CD4-positive, alpha-beta T cell treated with Interleukin-17A for 1 hour (primary cell): ENCODE results near the gene RBFA.
"Not testable (repeated sequence)": the region's sequence is repeated elsewhere in the genome, so short reads cannot be mapped to it uniquely, and the experiment has no call there.

Experiments
- DNase-seq: peaks from one replicate; pipeline ENCODE4 v3.0.0-alpha.2; 2020

The RBFA gene, protein sequence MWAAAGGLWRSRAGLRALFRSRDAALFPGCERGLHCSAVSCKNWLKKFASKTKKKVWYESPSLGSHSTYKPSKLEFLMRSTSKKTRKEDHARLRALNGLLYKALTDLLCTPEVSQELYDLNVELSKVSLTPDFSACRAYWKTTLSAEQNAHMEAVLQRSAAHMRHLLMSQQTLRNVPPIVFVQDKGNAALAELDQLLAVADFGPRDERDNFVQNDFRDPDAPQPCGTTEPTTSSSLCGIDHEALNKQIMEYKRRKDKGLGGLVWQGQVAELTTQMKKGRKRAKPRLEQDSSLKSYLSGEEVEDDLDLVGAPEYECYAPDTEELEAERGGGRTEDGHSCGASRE

DNA sequence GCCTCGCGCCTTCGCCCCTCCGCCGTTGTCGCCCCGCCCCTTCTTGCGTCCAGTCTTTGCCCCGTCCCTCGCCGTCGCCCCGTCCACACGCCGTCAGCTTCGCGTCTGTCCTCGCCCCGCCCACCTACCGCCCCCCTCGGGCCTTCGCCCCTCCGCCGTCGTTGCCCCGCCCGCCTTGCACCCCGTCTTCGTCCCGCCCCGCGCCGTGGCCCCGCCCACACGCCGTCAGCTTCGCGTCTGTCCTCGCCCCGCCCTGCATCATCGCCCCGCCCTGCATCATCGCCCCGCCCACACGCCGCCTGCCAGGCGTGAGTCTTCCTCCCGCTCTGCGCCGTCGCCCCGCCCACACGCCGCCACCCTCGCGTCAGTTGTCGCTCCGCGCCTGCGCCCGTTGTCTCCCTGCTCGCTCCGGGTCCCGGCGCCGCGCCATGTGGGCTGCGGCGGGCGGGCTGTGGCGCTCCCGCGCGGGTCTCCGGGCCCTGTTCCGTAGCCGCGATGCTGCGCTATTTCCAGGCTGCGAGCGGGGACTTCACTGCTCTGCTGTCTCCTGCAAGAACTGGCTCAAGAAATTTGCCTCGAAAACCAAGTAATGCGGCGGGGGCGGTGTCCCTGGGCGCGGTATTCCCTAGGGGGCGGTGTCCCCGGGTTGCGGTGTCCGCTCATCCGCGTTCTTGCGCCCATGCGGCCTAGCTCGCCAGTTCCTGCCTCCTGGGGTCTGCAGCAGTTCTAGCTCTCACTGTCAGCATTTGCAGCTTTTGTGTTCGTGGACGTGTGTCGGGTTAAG lies at the start of gene RBFA:
Gene RBFA, plus strand, starts transcription at position 367 of the 784 bp plus-strand sequence. Its CDS starts 62 bp downstream, at position 429.
- peak; percentile 99 for DNase-seq

DNA sequence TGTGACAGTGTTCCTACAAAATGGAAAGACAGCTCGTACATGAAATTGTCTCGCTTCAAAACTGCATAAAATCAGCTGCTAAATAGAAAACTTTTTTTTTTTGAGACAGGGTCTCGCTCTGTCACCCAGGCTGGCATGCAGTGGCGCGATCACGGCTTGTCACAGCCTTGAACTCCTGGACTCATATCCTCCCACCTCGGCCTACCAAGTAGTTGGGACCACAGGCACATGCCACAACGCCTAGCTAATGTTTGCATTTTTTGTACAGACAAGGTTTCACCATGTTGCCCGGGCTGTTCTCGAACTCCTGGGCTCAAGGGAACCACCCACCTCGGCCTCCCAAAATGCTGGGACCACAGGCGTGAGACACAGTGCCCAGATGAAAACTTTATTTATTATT lies 49.1 kb upstream of the RBFA start:
- DNase-seq: no peak

DNA sequence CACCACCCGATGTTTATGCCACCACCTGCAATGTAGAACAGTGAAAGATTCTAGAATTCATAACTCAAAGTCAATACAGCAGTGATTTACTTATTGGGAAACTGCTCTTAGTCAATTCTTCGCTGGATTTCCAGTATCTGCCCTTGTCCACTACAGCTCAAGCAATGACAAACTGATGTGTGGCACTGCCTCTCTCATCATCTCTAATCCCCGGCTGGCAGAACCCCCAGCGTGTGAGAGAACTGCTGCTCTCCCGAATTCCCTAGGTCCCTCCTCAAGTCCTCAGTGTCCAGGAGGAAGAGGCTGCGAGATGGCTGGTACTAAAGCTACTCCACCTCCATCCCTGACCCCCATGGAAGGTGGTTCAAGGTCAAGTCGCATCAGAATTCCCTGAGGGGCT lies 47.5 kb upstream of the RBFA start:
- no peak for DNase-seq

DNA sequence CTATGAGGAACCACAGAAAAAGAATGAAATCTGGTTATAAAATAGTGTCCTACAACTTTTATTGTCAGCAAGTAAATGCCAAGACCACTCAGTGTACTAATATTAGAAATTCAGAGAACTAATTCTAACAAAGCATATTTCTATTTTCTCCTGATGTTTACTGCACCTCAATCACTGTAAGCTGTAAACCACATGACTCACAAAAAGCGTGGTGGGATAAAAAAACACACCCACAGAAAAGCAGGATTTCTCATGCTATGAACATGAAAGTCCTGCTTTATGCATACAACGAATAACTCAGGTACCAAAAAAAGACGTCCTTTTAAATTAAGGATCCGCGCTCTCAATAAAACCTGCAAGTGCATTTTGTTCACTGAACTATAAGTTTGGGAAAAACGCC lies 46.7 kb upstream of the RBFA start:
- DNase-seq: no peak

DNA sequence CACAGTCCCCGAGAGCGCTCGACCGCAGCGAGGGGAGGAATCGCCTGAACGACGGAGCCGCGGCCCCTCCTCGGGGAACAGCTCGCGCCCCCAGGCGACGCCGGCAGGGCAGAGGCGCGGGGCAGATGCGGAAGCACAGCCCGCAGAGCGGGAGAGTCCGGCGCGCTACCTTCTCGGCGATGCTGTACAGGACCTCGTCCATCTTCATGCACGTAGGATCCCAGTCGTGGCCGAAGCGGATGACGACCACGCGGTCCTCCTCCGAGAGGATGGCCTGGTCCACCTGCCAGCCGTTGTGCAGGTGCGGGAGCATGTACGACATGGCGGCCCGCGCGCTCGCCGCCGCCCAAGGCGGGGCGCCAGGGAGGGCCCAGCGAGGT lies 46.2 kb upstream of the RBFA start:
- peak; percentile 61 for DNase-seq

DNA sequence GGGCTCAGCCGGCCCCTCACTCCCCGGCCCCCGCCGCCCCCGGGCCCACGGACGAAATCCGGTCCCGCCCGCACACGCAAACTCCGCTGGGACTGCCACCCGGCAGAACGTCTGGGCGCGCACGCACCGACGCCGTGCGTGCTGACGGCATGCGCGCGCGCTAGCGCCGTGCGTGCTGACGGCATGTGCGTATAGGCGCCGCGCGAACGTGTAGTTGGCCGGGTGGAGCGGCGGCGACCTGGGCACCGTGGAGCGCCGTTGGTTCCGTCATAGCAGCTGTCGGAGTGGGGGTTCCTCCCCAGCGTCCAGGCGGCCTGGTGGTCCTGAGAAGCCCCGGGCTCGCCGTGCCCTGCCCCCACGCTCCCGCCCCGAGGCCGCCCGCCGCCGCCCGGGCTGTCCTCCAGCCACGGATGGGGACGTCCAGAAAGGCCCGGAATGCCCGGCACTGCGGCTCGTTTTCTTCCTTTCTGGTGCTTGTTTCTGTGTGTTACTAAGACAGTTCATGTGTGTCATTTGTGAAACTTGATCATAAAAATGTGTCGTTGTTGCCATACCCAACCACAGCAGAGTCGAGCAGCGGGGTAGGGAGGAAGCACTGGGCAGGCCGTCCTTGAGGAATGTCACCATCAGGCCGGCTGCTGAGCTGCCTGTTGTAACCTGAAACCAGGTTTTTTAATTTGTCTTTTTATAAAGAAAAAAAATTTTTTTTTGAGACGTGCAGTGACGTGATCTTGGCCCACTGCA lies 45.6 kb upstream of the RBFA start, which contains the start of gene TXNL4A:
Gene TXNL4A, minus strand, starts transcription at position 113 of the 744 bp plus-strand sequence. CDS start 171 bp downstream, outside the sequence.
- DNase-seq: peak; percentile 83

DNA sequence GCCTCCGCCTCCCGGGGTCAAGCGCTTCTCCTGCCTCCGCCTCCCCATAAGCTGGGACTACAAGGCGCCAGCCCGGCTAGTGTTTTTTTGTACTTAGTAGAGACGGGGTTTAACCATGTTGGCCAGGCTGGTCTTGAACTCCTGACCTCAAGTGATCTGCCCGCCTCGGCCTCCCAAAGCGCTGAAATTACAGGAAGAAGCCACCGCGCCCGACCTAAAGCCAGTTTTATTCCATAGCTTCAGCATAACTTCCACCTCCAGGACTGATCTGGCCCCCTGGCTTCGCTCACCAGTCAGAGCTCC lies 45.1 kb upstream of the RBFA start:
- peak; percentile 13 for DNase-seq

DNA sequence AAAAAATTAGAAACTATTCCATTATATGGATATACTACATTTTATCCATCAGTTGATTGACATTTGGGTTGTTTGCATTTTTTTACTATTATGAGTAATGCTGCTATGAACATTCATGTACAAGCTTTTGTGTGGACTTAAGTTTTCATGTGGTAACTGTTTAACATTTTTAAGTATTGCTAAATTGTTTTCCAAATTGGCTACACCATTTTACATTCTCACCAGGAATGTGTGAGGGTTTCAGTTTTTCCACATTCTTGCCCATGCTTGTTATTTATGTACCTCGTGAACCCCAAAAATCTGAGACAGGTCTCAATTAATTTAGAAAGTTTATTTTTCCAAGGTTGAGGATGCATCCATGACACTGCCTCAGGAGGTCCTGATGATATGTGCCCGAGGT lies 42.7 kb upstream of the RBFA start:
- DNase-seq: no peak

DNA sequence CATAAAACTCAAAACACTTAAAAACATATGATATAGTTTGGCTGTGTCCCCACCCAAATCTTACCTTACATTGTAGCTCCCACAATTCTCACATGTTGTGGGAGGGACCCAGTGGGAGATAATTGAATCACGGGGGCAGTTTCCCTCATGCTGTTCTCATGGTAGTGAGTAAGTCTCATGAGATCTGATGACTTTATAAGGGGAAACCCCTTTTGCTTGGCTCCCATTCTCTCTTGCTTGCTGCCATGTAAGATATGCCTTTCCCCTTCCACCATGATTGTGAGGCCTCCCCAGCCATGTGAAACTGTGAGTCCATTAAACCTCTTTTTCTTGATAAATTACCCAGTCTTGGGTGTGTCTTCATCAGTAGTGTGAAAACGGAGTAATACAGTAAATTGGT lies 34.5 kb upstream of the RBFA start:
- not testable (repeated sequence) for DNase-seq

DNA sequence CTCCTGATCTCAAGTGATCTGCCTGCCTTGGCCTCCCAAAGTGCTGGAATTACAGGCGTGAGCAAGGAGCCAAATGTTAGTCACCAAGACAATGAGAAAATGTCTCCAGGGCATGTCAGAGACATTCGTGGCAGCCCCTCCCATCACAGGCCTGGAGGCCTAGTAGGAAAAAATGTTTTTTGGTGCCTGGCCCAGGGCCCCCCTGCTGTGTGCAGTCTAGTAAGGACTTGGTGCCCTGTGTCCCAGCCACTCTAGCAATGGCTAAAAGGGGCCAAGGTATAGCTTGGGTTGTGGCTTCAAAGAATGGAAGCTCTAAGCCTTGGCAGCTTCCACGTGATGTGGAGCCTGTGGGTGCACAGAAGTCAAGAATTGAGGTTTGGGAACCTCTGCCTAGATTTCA lies 33.4 kb upstream of the RBFA start:
- no peak for DNase-seq

DNA sequence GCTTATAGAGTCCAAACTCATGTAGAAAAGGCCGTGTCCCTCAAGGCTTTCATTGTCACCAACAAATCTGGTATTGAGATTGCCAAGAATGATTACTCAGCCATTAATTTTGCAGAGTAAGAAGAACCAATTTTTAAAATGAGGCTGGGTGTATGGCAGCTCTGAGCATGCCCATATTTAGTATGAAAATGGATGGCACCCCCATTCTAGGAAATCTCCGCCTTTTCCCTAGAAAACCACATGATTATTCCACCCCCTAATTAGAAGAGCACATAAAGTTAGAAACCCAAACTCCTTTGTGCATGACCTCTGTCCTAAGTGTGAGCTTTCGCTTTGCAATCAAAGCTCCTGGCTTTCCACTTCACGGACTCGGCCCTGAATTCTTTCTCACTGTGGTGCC lies 31.8 kb upstream of the RBFA start:
- no peak for DNase-seq

DNA sequence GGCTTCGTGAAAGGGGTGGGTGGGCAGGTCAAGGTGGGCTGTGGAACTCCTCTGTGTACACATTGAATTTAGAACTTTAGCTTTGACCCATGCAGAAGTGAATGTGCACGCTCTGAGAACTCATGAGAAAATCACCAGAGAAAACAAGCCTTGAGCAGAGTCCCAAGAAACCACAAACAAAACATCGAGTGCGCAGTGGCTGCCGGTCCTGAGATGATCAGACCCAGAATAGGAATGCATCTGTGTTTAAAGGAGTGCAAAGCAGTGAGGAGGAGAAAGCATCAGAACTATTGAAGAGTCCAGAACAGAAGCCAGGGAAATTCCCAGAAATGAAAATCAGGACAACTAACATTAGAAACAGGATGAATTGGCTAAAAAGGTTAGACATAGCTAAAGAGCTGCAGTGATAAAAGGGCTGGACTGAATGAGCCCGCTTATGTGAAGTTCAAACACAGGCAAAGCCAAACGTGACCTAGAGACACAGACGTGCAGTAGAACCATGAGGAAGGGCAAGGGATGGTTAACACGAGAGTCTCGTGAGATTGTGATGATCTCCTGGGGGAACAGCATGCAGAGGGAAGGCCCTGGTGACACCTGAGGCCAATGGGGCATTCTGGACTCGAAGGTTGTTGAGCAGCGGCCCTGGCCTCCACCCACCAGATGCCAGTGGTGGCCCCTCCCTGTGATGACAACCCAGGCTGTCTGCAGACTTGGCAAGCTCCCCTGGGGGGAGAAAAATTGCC lies 29.5 kb upstream of the RBFA start:
- no peak for DNase-seq

DNA sequence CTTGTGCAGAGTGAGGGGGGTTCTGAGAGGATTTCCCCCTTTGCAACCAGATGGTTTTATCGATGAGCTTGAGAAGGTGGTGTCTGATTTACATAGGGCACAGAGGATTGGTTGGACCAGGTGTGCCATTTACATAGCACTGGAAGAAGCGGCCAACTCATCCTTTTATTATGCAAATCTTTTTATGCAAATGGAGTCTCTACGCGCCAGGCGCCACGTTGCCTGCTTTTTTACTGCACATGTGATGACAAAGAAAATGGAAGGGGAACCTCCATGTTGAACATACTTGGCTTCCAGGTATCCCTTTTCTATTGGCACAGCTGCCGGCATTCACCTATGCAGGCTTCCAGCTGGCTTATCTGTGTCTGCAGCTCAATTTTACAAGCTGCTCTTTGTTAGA lies 27.5 kb upstream of the RBFA start:
- no peak for DNase-seq

DNA sequence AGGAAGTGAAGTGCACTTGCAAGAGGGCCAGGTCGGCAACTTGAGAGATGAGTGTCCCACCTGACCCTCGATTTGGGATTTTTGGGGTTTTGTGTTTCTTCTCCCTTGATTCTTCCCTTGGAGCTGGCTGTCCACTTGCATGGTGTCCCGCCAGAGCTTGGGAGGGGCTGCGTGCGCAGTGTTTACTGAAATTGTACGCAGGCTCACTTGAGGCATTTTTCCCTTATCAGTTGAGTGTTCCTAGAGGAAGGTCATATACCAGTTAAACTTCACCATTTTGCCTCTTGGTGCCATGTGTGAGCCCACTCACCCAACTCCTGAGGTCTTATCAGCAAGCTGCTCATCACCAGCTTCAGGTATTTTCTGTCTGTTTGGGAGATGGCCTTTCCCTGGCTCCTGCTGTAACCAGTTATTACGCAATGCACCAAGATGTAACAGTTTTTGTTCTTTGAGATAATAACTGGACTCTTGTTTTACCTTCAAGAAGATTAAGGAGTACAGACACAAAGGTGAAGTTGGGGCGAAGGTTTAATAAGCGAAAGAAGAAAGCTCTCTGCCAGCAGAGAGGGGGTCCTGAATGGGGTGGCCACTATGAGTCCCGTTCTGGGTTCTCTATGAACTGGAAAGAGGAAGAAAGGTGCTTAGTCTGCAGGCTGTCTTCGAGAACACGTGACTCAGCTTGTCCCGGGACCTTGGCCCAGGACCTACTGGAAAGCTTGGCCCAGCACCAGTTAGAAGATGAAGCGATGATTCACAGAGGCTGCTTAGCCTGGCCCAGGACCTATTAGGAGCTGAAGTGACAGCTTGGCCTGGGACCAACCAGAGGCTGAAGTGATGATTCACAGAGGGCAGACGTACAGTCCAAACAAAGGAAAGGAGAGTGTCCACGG lies 24.3 kb upstream of the RBFA start:
- no peak for DNase-seq

DNA sequence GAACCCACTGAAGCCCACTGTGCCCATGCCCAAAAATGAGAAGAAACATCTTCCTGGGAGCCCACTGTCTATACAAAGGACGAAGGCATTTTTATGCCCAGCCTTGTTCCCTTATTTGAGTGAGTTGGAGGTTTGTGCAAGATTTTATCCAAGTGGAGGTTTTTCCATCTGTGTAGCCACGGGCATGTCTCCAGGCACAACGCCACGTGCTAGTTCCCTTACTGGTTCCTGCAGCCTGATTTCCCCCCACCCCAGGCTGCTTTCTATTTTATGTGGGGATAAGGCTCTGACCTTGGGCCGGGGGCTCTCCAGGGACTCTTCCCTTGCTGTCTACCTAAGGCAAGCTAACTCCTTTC lies 23.7 kb upstream of the RBFA start:
- no peak for DNase-seq

DNA sequence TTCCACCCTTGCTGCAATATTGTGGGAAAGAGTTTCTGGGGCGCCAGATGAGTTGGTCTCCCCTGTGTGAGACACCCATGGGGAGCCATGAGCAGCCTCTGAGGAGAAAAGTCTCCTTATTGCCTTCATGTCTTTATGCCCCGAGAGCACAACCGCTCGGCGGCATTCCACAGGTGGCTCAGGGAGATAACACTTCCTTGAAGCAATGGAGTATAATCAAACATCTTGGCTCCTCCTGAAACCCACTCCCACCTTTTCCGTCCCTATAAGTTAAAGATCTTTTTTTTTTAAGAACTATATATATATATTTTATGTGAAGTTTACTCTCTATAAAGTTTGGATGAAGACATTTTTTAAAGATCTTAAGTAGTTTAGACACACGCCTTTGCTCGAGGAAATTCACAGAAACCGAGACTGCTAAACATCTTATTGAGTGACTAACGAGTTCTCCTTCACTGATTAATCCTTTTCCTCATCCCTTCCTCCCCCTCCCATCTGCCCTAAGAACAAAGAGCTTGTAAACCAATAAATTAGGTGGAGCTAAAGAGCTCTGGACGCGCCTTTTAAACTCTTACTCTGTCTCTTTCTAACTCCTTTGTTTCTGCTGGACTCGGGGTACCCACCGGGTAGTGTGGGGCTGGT lies 22.6 kb upstream of the RBFA start:
- DNase-seq: not testable (repeated sequence)

DNA sequence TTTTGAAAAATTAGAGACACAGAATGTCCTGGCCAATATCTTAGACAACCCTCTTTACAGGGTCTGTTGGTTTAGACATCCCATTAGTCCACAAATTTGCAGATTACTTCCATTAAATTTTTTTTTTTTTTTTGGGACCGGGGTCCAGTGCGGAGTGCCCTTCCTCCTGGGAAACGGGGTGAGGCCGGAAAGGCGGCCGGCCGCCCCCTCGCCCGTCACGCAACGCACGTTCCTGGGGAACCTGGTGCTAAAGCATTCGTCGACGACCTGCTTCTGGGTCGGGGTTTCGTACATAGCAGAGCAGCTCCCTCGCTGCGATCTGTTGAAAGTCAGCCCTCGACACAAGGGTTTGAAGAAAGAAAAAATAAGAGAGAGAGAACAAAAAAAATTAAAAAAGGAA lies 21.5 kb upstream of the RBFA start:
- DNase-seq: no peak

DNA sequence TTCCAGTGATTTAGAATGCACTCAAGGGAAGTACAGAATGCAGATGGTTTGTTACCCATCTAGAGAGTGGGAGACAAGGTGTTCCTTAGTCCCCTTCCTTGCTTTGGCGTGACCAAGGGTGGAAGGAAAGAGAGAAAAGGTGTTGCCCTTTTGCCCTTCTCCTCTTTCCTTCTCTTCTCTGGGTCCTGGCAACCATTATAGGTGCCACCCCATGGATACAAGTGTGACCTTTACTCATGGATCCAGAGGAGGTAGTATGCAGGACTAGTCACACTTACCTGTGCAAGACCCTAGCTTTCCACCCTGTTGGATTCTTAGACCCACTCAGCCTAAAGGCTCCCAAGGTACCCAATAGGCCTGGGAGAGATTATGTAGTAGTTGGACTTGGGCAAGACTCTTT lies 11.6 kb upstream of the RBFA start:
- peak; percentile 30 for DNase-seq

DNA sequence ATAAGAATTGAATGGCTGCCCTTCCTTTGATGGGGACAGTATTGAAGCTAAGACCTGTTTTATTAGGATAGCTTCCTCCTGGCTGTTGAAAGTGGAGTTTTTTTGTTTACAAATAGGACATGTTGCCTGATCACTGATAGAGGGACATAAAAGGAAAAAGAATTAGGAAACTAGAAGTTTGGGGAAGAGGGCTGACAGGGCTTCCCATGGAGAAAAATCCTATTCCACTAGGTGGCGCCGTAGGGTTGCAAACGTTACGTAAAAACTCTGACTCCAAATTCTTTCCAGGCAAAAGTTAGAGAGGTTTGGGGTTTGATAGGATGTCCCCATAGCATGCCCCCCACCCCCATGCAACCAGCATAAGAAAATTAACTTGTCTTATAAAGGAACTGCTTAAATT lies 11.1 kb upstream of the RBFA start:
- DNase-seq: no peak

DNA sequence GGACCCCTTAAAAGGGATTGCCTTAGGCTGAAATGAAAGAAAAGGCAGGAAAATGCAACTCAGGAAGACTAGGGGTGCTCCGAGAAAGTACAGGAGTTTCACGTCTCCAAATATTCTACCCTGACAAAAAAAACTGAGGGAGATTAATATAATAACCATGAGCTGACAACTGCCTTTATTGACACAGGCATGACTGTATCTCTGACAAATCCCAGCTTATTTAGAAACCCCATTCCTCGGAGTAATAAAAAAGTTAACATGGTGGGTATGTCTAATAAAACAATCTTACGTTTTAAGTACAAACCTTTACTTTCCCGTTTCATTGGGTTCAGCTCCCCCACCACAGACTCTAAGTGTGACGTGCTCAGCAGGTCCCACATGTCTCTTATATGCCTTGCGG lies 7.9 kb upstream of the RBFA start:
- no peak for DNase-seq

DNA sequence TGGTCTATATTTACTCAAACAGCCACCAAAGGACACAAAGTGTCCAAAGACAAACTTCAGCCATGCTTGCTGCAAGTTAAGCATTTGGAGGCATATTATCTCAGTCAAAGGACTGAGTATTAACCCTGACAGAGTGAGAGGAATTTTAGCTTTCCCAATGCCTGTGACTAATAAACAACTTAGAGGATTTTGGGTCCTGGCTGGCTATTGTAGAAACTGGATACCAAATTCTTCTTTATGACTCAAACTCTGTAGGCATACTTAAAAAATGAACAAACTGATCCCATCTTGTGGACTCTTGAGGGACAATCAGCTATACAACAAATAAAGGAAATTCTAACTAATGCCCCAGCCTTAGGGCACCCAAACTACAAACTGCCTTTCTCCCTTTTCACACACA lies 6.5 kb upstream of the RBFA start:
- DNase-seq: not testable (repeated sequence)

DNA sequence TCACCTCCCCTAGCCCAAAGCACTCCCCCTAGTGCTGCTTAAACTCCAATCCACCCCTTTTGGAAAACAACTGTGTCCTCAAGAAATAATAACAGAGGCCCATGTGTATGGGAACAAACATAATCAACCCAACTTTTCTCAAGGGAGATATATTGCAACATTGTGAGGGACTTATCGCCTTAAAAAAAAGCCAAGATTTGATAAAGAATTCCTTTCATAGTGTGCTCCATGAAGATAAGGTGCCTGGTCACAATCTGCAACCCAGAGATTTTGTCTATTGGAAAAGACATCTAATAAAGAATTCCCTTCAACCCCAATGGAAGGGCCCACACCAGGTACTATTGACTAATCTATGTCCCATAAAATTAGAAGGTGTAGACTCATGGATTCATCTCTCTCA lies 4.5 kb upstream of the RBFA start:
- DNase-seq: no peak
